ENCODE measurements around the gene CRYBG3.

CRYBG3 gene

GRCh38 chr3:97838393-97838792, 16.6 kb downstream of the CRYBG3 start:
- DNase-seq (ENCODE audit: low read depth) = no peak

DNA sequence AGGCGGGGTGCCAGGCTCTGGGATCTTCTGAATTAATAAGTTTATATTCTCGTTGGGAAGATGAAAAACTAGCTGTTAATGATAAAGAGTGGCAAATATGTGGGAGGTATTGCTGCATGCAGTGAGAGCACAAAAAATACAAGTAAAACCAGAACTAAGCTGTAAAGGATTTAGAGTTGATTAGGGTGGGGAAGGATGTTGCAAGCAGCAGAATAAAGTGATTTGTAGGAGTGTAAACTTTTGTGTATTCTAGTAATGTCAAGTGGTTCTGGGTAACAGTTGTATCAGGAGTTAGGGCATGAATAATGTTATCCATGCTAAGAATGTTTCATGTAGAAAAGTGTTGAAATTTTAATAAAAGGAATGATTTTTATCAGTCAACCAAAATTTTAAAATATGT, 18.1 kb downstream of the CRYBG3 start:
- no peak for DNase-seq (ENCODE audit: low read depth)

GRCh38 chr3:97841304-97841703, 19.5 kb downstream of the CRYBG3 start:
- no peak for DNase-seq (ENCODE audit: low read depth)

DNA sequence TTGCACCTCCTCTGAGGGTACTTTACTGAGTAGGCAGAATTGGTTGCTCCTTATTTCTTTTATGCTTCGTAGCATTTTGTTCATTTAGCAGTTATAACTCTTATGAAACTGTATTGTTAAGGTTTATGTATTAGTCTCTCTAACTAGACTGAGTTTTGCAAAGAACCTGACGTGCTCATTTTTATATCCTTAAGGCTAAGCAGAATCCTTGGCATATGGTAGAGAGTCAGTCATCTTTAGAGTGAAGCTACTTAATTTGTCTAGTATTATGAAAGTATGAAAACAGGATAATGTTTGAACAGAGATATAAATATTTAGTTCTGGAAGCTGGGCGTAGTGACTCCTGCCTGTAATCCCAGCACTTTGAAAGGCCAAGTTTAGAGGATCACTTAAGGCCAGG, 20.1 kb downstream of the CRYBG3 start:
- no peak for DNase-seq (ENCODE audit: low read depth)

DNA sequence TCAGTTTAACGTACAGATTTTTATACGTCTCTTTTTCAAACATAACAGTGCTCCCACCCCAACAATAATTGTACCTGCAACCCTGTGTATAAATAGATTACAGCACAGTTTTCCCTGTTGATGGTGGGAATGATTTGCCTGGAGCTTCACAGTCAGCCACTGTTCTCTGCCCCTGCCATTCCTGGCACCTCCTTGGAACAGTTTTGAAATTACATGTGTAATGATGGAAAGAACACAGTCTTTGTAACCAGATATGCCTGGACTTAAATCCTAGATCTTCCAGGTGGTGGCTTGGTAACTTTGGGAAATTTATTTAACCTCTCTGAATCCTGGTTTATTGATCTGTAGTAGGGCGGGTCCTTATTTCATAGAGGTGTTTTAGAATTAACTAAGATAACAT, 27.0 kb downstream of the CRYBG3 start:
- no peak for DNase-seq (ENCODE audit: low read depth)

- no peak for DNase-seq (ENCODE audit: low read depth)
Observed at GRCh38 chr3:97857401-97857800, 35.6 kb downstream of the CRYBG3 start.

GRCh38 chr3:97860364-97860763, 38.6 kb downstream of the CRYBG3 start:
- no peak for DNase-seq (ENCODE audit: low read depth)

- no peak for DNase-seq (ENCODE audit: low read depth)
Observed at GRCh38 chr3:97862582-97862981, 40.8 kb downstream of the CRYBG3 start.

- no peak for DNase-seq (ENCODE audit: low read depth)
Observed at GRCh38 chr3:97863031-97863430, 41.2 kb downstream of the CRYBG3 start.

DNA sequence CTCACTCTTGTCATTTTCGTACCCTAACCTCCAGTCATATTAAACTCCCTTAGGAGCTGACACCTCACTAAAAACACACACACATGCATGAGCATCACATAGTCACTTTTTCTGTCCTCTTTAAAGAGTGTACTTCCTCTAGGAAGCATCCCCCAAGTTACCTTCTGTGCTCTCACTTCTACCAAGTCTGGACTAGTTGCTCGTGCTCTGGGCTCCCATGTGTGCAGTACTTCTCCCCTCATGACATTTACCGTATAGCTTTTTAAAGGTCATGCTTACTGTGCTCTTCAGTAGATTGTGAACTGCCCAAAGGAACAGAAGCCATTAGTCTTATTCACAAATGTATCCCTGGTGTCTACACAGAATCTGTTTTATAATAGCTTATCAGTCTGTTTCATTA, 42.0 kb downstream of the CRYBG3 start:
- no peak for DNase-seq (ENCODE audit: low read depth)

DNA sequence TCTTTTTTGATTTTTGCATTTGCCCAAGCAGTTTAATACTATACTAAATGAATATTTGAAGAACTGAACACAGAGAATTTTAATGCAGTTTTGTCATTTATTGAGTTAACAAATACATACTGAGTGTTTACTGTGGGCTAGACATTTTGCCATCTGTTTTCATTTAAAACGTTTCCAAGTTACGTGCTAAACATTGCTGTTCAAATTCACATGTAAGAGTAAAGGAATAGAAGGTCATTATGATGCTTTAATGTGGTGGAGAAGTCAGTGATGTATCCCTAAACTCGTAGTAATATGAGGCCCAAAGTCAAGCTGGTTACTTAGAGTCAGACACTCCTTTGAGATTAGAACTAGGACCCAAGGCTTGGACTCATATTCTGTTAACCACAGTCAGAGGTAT, 49.4 kb downstream of the CRYBG3 start:
- DNase-seq (ENCODE audit: low read depth) = no peak

- DNase-seq (ENCODE audit: low read depth) = no peak
Observed at GRCh38 chr3:97871801-97872524, 50.2 kb downstream of the CRYBG3 start.

DNA sequence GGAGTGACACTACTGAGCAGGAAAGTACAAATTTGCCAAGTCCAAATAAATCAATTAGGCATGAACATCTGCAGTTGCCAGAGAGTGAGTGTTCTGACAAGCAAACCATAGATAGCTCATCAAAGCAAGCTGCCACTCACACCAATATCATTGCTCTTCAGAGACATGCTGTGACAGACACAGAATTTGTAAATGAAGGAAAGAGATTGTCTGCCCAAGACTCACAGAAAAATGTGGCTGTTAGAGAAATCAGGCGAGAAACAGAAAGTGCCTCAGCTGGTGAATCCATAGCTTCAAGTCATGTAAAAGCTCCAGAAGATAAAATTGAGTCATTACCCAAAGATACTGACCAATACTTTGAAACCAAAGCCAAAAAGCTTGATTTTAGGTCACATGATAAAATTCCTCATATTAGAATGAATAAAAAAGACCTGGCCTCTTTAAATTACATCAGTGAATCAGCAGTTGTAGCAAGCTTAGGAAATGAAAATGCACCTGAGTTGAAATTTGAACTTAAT, 50.8 kb downstream of the CRYBG3 start:
- no peak for DNase-seq (ENCODE audit: low read depth)

- no peak for DNase-seq (ENCODE audit: low read depth)
Observed at GRCh38 chr3:97880267-97880666, 58.5 kb downstream of the CRYBG3 start.

GRCh38 chr3:97882975-97883598, 61.3 kb downstream of the CRYBG3 start:
- DNase-seq (ENCODE audit: low read depth) = no peak

DNA sequence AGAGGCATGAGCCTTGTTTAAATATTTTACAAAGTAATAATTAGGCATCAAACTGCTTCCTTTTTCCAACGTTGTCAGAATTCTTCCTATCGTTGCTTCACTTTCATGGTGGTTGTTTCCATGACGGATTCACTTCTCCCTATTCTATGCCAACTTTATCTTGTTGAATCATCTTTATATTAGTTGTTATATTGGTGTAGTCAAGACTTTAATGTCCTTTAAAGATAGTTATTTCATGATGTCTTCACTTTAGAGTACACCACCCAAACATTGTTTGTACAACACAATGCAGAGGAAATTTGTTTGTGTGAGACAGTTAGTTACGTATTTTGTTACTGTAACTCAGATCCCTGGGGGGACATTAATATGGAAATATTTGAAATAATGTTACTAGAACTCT, 61.9 kb downstream of the CRYBG3 start:
- no peak for DNase-seq (ENCODE audit: low read depth)

DNA sequence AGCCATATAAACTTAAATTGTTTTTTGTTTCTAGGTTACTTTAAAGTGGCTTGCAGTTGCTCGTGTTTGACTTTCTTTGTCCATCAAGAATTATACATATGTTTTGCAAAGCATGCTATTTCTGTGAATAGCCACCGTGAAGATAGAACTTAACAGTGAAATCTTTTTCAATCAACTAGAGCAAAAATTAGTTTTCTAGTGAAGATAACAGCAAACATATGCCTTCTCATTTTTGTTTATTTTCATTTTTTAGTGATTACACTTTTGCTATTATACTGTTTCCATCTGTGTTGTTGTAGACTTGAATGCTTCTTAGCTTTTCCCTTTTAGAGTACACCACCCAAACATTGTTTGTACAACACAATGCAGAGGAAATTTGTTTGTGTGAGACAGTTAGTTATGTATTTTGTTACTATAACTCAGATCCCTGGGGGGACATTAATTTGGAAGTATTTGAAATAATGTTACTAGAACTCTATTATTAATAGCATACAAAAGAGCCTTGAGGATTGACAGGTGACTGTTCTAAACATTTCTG, 62.8 kb downstream of the CRYBG3 start:
- DNase-seq (ENCODE audit: low read depth) = no peak

DNA sequence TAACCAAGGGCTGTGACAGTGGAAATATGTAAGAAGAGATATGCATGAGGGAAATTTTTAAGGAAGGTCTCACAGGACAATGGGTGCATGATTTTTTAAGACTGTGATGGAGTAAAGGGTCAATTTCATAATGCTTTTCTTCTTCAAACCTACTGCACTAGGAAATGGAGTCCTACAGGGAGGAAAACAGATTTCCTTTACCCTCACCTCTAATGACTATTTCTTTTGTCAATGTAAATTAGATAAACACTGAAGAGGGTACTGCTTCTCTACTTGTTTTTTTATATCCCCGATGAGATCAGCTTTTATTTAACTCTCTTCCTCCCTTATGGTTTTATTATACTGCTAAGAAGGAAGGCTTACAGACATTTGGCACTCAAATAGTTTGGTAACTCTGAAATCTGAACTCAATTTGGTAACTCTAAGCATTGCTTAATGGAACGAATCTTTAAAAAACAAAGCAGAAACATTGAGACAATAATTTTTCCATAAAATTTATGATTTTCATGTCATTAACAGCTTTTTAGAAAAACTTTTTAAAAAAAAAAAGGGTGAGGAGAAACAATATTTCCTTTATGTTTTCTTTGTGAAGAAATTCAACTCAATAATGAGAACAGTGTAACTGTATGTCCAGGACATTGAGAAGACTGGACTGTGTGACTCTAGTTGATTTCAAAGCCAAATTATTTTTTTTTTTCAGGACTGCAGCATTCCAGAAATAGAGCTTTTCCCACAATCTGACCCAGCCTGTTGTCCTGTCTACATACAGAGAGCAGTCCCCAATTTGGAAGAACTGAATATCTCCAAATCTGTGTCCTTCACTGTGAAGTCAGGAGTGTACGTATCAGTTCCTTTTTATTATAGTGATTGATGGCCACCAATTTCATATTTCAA, 64.4 kb downstream of the CRYBG3 start:
- no peak for DNase-seq (ENCODE audit: low read depth)

DNA sequence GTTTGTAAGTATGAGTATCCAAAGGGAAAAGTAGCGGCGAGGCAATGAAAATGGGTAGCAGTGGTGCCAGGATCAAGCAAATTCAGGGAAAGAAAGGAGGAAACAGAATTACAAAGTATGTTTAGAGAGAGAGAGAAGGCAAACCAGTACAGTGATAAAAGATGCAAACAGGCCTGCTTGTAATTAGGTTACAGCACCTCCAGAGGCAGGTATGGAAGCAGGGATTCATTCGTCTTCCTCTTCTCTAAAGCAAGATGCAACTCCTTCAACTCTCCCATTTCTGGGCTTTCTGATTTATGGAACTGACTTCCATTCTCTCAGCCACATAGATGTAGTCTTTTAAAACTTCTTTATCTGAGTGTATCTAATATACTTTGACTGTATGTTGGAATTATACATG, 68.0 kb downstream of the CRYBG3 start:
- DNase-seq (ENCODE audit: low read depth) = no peak

GRCh38 chr3:97892852-97893251, 71.0 kb downstream of the CRYBG3 start:
- no peak for DNase-seq (ENCODE audit: low read depth)

GRCh38 chr3:97895216-97895615, 73.4 kb downstream of the CRYBG3 start:
- DNase-seq (ENCODE audit: low read depth) = no peak

GRCh38 chr3:97896129-97896528, 74.3 kb downstream of the CRYBG3 start:
- no peak for DNase-seq (ENCODE audit: low read depth)

- no peak for DNase-seq (ENCODE audit: low read depth)
Observed at GRCh38 chr3:97896547-97896946, 74.7 kb downstream of the CRYBG3 start.
